A673 (cell line): ENCODE data around the gene NEURL3.

Source experiments
- CTCF ChIP-seq: fragments of 300-800, 200-600 bp; sonication (generic); conservative IDR thresholded peaks from 2 replicates; pipeline ENCODE4 v1.5.1; 2017; ENCODE audit warnings: low read depth, mild to moderate bottlenecking, antibody characterized with exemption, low read length, moderate library complexity, mixed read lengths
- EZH2 ChIP-seq: fragments of 200-600 bp; sonication (generic); IDR thresholded peaks from 2 replicates; pipeline ENCODE4 v1.6.1; 2017; ENCODE audit warnings: borderline replicate concordance, low read depth, mild to moderate bottlenecking, mixed read lengths, antibody characterized with exemption, low read length; ENCODE audit not compliant: poor library complexity, severe bottlenecking

GRCh38 chr2:96537066-96537733 is 32.0 kb upstream of the NEURL3 start:
- TF ChIP-seq CTCF (no peak), EZH2 (no peak)
